Liver (tissue), 3 donors: ENCODE results near the gene FRK.

Experiments
- CTCF ChIP-seq: fragments of 150-350 bp; IDR thresholded peaks from 2 replicates; pipeline ENCODE4 v1.5.1; 2017; ENCODE audit warnings: improper control_type of control experiment, low read depth, low read length; ENCODE audit not compliant: missing input control
- EGR1 ChIP-seq, 2 donors: IDR thresholded peaks; 2 replicates each; pipeline ENCODE4 v1.6.1; 2016 to 2018; ENCODE audit warnings: antibody characterized with exemption in 2 of 2, low read depth in 2 of 2
- HNF4A ChIP-seq, 2 donors: conservative IDR thresholded peaks; 2 replicates each; pipeline ENCODE4 v1.6.1; 2016; ENCODE audit warnings: antibody characterized with exemption in 2 of 2, mild to moderate bottlenecking in 2 of 2
- JUND ChIP-seq, 2 donors: IDR thresholded peaks; 2 replicates each; pipeline ENCODE4 v1.6.1; 2016; ENCODE audit warnings: antibody characterized with exemption in 2 of 2
- MAX ChIP-seq: IDR thresholded peaks from 2 replicates; pipeline ENCODE4 v1.6.1; 2016; ENCODE audit warnings: antibody characterized with exemption
- REST ChIP-seq: IDR thresholded peaks from 2 replicates; pipeline ENCODE4 v1.6.1; 2016; ENCODE audit warnings: antibody characterized with exemption, mild to moderate bottlenecking
- donor health status: healthy.
- donor health status: healthy.

GRCh38 chr6:115945812-115946211, 114.9 kb downstream of the FRK start:
- TF ChIP-seq CTCF (no peak), HNF4A (conservative IDR thresholded peaks at IDR 0.05) (no peak), EGR1 (IDR thresholded peaks at IDR 0.05; ENCODE audit: low read depth in 2 of 2) (no peak), REST (no peak), MAX (no peak), JUND (IDR thresholded peaks at IDR 0.05) (no peak)
